HG03342 (cell line): ENCODE results near the gene RNU6-9.
A peak's percentile ranks its signal among the peaks of the same experiment; 100 is the strongest.
"Not testable (repeated sequence)": the region's sequence is repeated elsewhere in the genome, so short reads cannot be mapped to it uniquely, and the experiment has no call there.

Source experiments
- ATAC-seq: cut with Tn5 transposase; IDR thresholded peaks from one replicate; pipeline ENCODE4 v1.9.1; 2021; ENCODE audit warnings: mild to moderate bottlenecking, moderate library complexity; ENCODE audit not compliant: unreplicated experiment

The RNU6-9 gene

DNA sequence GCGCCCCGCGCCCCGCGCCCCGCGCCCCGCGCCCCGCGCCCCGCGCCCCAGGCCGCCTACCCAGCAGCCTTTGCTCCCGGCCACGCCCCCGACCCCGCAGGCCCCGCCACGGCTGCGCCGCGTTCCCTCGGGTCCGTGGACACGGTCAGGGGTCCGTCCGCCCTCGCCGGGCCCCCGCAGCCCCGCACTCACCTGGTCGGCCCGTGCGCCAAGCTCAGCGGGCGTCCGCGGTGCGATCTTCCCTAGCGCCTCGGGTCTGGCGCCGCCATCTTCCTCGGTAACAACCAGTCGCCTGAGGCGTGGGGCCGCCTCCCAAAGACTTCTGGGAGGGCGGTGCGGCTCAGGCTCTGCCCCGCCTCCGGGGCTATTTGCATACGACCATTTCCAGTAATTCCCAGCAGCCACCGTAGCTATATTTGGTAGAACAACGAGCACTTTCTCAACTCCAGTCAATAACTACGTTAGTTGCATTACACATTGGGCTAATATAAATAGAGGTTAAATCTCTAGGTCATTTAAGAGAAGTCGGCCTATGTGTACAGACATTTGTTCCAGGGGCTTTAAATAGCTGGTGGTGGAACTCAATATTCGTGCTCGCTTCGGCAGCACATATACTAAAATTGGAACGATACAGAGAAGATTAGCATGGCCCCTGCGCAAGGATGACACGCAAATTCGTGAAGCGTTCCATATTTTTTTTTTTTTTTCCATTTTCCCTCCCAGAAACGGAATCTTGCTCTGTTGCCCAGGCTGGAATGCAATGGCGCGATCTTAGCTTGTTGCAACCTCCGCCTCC, at the start of gene RNU6-9, which contains the start of gene MED16:
RNU6-9 (plus strand) TSS at position 591 of the 796 bp plus-strand sequence.
MED16 (minus strand) TSS at position 294 of the 796 bp plus-strand sequence. CDS start 2,056 bp downstream, outside the sequence.
- peak; percentile 78 for ATAC-seq

DNA sequence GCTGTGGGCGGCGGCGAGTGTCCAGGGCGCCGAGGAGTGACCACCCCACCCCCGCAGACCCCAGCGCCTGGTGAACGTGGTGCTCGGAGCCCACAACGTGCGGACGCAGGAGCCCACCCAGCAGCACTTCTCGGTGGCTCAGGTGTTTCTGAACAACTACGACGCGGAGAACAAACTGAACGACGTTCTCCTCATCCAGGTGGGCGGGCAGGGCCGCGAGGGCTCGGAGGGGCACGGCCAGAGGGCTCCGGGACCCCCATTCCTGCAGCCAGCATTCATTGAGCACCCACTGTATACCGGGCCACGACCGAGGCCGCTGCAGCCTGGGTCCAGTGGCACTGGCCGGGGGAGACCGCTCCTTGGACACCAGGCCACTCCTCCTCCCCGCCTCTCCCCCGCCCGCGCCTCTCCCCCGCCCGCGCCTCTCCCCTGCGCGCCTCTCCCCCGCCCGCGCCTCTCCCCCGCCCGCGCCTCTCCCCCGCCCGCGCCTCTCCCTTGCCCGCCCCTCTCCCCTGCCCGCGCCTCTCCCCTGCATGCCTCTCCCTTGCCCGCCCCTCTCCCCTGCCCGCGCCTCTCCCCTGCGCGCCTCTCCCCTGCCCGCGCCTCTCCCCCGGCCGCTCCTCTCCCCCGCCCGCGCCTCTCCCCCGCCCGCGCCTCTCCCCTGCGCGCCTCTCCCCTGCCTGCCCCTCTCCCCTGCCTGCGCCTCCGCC, 49.3 kb upstream of the RNU6-9 start:
- no peak for ATAC-seq

DNA sequence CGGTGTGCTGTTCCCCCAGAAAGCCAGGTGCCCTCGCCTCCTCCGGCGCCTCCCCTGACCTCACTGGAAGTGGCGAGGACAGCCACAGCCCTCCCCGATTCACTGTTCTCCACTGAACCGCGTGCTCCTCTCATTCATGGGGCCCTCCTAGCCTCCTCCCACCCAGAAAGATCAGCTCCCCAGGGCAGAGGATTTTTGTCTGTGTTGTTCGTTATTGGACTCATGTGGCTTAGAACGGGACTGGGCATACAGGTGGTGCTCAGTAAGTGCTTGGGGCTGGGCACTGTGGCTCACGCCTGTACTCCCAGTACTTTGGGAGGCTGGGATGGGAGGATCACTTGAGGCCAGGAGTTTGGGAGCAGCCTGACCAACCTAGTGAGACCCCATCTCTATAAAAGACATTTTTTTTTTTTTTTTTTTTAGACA, 48.7 kb upstream of the RNU6-9 start:
- no peak for ATAC-seq

DNA sequence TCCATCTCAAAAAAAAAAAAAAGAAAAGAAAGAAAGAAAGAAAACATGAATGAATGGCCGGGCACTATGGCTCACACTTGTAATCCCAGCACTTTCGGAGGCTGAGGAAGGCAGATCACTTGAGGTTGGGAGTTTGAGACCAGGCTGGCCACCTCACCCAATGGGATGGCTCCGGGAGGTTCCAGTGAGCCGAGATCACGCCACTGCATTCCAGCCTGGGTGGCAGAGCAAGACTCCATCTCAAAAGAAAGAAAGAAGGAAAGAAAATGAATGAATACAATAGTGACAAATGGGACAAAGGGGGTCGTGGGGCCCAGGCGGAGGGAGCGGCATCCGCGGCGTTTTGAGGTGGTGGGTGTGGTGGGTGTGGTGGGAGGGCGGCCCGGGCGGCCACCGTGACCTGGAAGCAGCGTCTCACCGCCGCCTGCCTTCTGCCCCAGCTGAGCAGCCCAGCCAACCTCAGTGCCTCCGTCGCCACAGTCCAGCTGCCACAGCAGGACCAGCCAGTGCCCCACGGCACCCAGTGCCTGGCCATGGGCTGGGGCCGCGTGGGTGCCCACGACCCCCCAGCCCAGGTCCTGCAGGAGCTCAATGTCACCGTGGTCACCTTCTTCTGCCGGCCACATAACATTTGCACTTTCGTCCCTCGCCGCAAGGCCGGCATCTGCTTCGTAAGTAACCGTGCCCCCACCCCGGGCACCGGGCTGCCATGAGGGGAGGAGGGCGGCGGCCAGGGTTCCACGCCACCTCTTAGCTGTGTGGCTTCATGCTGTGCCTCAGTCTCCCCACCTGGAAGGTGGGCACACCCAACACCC, 47.4 kb upstream of the RNU6-9 start:
- ATAC-seq: no peak

DNA sequence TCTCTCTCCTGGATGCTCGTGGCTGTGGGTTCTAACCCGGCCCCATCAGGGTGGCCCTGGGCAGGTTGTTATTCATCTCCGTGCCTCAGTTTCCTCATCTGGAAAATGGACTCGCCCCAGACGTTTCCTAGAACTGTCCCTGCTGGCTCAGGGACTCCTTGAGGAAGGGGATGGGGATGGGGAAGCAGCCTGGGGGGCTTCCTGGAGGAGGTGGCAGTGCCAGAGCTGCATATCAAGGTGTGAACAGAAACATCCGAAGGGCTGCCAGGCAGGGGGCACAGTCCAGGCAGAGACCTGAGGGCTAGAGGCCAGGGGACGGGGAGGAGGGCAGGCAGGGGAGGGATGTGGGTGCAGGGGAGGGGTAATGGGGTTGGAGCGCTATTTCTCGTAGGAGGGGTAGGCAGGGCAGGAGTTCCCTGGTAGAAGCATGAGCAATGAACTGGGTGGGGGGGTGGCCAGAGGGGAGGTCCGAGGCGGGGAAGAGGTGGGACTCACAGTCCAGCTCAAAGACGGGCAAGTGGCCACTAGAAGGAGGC, 44.8 kb upstream of the RNU6-9 start:
- ATAC-seq: no peak

DNA sequence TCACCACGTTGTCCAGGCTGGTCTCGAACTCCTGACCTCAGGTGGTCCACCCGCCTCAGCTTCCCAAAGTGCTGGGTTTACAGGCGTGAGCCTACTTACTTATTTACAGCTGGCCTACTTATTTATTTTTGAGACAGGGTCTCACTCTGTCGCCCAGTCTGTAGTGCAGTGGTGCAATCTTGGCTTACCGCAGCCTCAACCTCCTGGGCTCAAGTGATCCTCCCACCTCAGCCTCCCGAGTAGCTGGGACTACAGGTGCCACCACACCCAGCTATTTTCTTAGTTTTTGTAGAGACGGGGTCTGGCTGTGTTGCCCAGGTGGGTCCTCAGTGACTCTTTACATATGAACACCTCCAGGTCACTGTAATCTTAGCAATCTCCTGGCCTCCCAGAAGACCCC, 44.1 kb upstream of the RNU6-9 start:
- ATAC-seq: not testable (repeated sequence)

DNA sequence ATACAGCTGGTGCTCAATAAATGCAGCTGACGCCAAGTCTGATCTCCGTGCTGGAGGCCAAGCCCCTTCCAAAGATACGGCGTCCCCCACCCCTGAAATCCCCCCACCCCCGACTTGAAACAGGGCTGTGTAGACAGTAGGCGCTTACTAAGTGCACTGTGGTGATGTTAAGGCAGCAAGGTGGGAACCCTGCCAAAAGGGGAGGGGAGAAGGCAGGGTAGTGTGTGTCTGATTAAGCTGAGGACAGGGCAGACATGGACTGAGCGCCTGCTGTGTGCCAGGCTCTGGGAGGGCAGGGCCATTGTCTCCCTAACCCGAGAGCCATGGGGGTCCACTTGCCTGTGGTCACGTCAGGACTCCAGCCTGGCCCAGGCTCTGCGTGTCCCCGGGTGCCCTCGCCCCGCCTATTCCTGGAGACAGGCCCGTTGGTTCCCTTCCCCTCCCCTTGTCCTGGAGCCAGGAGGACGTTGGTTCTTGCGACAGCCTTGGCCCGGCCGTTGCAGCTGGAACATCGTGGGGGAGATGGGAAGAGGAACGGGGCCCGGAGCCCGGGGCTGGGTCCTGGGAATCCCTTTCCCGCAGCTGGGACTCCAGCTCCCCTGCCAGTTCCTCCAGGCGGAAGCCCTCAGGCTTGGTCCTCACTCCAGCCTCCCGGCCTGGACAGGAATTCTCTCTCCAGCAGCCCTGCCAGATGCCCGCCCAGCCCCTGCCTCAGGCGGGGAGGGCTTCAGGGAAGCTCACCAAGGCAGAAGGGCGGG, 42.9 kb upstream of the RNU6-9 start:
- no peak for ATAC-seq

DNA sequence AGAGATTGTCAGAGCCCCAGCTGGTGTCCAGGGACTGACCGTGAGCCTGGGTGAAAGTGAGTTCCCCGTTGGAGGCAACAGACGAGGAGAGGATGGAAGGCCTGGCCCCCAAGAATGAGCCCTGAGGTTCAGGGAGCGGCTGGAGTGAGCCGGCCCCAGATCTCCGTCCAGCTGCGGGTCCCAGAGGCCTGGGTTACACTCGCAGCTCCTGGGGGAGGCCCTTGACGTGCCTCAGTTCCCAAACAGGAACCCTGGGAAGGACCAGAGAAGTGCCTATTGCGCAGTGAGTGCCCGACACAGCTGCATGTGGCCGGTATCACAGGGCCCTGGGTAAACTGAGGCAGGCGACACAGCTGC, 42.3 kb upstream of the RNU6-9 start:
- no peak for ATAC-seq

DNA sequence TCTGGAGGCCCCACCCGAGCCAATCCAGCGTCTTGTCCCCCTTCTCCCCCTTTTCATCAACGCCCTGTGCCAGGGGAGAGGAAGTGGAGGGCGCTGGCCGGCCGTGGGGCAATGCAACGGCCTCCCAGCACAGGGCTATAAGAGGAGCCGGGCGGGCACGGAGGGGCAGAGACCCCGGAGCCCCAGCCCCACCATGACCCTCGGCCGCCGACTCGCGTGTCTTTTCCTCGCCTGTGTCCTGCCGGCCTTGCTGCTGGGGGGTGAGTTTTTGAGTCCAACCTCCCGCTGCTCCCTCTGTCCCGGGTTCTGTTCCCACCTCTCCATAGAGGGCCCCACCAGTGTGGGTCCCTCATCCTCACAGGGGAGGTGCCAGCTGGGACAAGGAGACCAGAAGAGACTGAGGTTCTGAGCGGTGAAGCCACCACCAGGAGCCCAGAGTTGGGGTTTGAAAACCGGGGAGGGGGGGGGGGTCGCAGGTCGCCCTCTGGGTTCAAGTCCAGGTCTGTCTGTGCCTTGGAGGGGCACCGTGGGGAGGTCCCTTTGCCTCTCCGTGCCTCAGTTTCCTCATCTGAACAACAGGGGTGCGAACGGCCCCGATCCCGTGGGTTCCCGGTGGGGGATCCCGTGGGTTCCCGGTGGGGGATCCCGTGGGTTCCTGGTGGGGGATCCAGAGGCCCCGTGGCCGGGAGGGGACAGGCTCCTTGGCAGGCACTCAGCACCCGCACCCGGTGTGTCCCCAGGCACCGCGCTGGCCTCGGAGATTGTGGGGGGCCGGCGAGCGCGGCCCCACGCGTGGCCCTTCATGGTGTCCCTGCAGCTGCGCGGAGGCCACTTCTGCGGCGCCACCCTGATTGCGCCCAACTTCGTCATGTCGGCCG, 40.9 kb upstream of the RNU6-9 start, which contains the start of gene ELANE:
ELANE (plus strand) TSS at position 168 of the 878 bp plus-strand sequence; CDS start at position 194, 26 bp downstream.
- ATAC-seq: no peak

DNA sequence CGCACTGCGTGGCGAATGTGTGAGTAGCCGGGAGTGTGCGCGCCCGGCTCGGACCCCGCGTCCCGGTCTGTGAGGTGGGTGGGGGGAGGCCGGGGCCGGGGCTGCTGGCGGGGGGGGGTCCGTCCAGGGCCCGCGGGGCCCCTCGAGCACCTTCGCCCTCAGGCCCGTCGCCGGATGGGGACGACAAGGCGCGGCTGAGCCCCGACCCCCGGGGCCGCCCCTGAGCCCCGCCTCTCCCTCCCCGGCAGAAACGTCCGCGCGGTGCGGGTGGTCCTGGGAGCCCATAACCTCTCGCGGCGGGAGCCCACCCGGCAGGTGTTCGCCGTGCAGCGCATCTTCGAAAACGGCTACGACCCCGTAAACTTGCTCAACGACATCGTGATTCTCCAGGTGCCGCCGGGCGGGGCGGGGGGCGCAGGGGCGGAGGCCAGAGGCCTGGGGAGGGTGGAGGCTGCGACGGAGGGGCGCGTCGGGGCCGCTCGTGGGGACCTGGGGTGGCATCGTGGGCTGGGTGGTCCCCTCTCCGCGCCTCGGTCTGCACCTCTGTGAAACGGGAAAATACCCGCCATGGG, 40.2 kb upstream of the RNU6-9 start:
- ATAC-seq: no peak

DNA sequence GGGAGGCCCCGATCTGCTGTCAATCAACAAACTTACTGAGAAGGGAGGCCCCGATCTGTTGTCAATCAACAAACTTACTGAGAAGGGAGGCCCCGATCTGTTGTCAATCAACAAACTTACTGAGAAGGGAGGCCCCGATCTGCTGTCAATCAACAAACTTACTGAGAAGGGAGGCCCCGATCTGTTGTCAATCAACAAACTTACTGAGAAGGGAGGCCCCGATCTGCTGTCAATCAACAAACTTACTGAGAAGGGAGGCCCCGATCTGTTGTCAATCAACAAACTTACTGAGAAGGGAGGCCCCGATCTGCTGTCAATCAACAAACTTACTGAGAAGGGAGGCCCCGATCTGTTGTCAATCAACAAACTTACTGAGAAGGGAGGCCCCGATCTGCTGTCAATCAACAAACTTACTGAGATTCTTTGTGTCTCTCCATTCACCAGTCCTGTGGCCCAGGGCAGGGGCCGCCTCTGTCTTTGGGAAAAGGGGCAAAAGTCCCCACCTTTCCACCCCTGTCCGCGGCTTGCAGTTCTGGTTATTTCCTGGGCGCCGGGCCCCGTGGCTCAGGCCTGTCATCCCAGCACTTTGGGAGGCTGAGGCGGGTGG, 39.6 kb upstream of the RNU6-9 start:
- not testable (repeated sequence) for ATAC-seq

DNA sequence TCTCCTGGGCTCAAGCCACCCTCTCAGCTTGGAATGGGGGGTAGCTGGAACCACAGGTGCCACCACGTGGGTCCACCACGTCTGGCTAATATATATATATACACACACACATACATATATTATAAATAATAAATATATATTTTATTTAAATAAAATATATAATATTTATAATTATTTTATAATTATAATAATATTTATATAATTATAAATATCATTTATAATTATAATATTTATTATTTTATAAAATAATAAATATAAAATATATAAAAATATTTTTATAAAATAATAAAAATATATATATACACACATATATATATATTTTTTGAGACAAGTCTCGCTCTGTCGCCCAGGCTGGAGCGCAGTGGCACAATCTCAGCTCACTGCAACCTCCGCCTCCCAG, 38.7 kb upstream of the RNU6-9 start:
- ATAC-seq: no peak

DNA sequence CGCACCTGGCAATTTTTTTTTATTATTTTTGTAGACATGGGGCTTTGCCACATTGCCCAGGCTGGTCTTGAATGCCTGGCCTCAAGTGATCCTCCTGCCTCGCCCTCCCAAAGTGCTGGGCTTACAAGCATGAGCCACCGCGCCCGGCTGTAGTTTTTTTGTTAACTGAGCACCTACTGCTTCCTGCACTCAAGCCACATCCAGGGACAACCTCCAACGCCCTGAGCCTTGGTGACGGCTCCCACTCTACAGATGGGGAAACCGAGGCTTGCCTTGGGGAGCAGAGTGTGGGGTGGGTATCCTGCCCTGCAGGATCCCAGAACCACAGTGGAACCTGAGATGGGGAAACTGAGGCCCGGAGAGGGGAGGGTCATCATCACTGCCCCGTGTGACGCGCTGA, 38.1 kb upstream of the RNU6-9 start:
- ATAC-seq: no peak

DNA sequence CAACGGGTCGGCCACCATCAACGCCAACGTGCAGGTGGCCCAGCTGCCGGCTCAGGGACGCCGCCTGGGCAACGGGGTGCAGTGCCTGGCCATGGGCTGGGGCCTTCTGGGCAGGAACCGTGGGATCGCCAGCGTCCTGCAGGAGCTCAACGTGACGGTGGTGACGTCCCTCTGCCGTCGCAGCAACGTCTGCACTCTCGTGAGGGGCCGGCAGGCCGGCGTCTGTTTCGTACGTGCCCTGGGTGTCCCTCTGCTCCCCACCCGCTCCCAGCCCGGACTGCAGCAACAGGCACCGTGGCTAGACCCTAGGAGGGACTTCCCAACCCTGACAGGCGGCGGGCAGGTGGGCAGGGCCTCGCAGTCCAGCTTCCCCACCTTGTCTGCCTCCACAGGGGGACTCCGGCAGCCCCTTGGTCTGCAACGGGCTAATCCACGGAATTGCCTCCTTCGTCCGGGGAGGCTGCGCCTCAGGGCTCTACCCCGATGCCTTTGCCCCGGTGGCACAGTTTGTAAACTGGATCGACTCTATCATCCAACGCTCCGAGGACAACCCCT, 37.6 kb upstream of the RNU6-9 start:
- ATAC-seq: no peak

DNA sequence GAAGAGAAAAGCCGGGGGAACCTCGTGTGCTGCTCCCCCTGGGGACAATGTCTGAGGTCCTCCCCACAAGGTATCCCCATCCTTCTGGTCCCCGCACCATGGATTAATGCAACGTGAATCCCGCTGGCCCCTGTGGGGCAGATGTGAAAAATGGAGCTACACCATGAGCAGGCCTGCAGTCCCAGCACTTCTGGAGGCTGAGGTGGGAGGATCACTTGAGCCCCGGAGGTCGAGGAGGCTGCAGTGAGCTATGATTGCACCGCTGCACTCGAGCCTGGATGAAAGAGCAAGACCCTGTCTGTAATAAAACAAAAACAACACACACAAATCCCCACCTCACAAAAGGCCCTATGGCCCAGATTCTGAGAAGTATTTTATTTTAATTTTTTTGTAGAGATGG, 35.0 kb upstream of the RNU6-9 start:
- no peak for ATAC-seq

DNA sequence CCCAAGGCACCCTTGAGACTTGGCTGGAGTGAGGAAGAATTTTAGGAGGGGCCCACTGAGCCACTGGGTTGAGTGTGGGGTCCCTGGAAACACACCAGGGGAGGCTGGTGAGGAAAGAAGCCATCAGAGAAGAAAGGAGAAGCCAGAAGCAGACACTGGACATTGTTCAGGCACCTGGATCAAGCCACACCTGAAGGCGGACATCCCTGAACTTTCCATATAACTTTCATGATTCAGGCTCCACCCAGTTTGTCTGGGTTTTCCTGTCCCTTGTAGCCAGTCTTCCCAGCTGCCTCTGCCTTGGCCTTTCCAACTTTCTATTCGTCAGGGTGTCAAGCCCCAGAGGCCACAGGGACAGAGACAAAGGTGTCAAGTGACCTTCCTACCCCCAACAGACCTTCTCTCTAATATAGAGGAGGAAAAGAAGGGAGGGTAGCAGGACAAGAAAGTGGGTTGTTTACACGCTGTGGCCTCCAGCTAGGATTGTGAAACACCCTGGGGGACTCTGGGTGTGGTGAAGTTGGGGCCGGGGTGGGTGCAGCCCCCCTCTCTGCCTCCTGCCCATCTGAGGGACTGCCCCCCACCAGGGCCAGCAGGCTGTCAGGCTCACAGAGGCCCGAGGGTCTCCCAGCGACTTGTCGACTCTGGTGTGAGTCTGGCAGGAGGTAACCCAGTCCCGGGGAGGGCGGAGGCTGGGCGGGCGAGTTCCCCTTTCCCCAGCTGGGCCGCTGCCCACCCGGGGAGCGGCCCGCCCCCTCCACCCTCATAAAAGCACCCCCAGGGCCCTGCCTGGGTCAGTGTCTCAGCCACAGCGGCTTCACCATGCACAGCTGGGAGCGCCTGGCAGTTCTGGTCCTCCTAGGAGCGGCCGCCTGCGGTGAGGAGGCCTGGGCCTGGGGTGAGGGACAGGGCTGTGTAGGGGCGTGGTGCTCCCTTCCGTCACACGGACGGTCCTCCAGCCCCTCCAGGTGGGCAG, 34.1 kb upstream of the RNU6-9 start, which contains the start of gene CFD:
CFD (plus strand) TSS at position 797 of the 976 bp plus-strand sequence; CDS start at position 823, 26 bp downstream.
- ATAC-seq: no peak
